AG04449 (cell line): ENCODE data around the gene MAP2K4.
"Not testable (repeated sequence)": the region's sequence is repeated elsewhere in the genome, so short reads cannot be mapped to it uniquely, and the experiment has no call there.

Source experiments
- CTCF ChIA-PET: fragments of 350-600 bp; formaldehyde crosslinking; extraction: SDS; loops from one replicate; lab custom pipeline; 2021; ENCODE audit warnings: antibody characterized with exemption; lab: Yijun Ruan, JAX
- POLR2A ChIA-PET: fragments of 400-600, 350-600 bp; formaldehyde crosslinking; extraction: SDS; loops from one replicate; lab custom pipeline; 2020; ENCODE audit warnings: antibody characterized with exemption, inconsistent platforms; lab: Yijun Ruan, JAX
- DNase-seq: peaks from one replicate; pipeline ENCODE4 v3.0.0-alpha.2; 2010; ENCODE audit warnings: low read depth, low spot score
- H3K4me3 ChIP-seq: 2 replicates; pipeline ENCODE4 v1.5.1; 2011; ENCODE audit warnings: low read depth, mild to moderate bottlenecking, control low read depth, low read length
- CTCF ChIP-seq: IDR thresholded peaks from one replicate; pipeline ENCODE4 v1.5.1; 2011; ENCODE audit warnings: mild to moderate bottlenecking, moderate library complexity, low read length, control low read depth, inconsistent platforms; ENCODE audit not compliant: insufficient read depth; ENCODE audit errors: missing control alignments

Gene MAP2K4

GRCh38 chr17:12136646-12137045 is 116.0 kb downstream of the MAP2K4 start:
- DNase-seq = no peak
- TF ChIP-seq CTCF = no peak
- ChIA-PET POLR2A (no interaction called here), CTCF (no interaction called here)
- H3K4me3 ChIP-seq = no peak overlapping the region

GRCh38 chr17:12137859-12138258 is 117.2 kb downstream of the MAP2K4 start:
- no peak for TF ChIP-seq CTCF
- DNase-seq = no peak
- POLR2A ChIA-PET = no interaction called here
- H3K4me3 ChIP-seq = no peak overlapping the region
- CTCF ChIA-PET = no interaction called here

GRCh38 chr17:12140685-12141084 is 120.0 kb downstream of the MAP2K4 start:
- H3K4me3 ChIP-seq = no peak overlapping the region
- no peak for DNase-seq
- no peak for TF ChIP-seq CTCF
- POLR2A ChIA-PET = no interaction called here
- CTCF ChIA-PET = no interaction called here

GRCh38 chr17:12162187-12162586 is 141.5 kb downstream of the MAP2K4 start:
- POLR2A ChIA-PET, CTCF ChIA-PET: not testable (repeated sequence)

GRCh38 chr17:12164085-12164484 is 143.4 kb downstream of the MAP2K4 start:
- no peak overlapping the region for H3K4me3 ChIP-seq
- DNase-seq = no peak
- ChIA-PET POLR2A (no interaction called here), CTCF (no interaction called here)
- no peak for TF ChIP-seq CTCF

More at GRCh38 chr17:12162187-12162586, 141.5 kb downstream of the MAP2K4 start:
- DNase-seq, H3K4me3 ChIP-seq: not testable (repeated sequence)

GRCh38 chr17:12178644-12179330 is 158.1 kb downstream of the MAP2K4 start:
- ChIA-PET CTCF (interaction anchor here (0.6 to 8.9 kb wide), 6 partner anchors 10 to 840 kb away, joined by 3 to 86 read pairs (median 6); partner anchors contain the start of gene MYOCD), POLR2A (no interaction called here)

More at GRCh38 chr17:12178644-12179330, 158.1 kb downstream of the MAP2K4 start:
- H3K4me3 ChIP-seq = no peak overlapping the region
- no peak for TF ChIP-seq CTCF
- no peak for DNase-seq
